Measurements from ENCODE around the gene NADK2. TPM values are rescaled to one million over a fixed set of nuclear protein-coding genes. Genes with fewer than 3 reads are reported as not detected.

NADK2 gene
- total RNA-seq, 1 donor from 2014 or later = 26.4 TPM

- no peak for DNase-seq (ENCODE audit: extremely low spot score, unreplicated experiment)
- Mint-ChIP-seq H3K4me3 (ENCODE audit: unreplicated experiment) (no peak overlapping the region), H3K27ac (ENCODE audit: unreplicated experiment) (no peak overlapping the region), H3K4me1 (ENCODE audit: unreplicated experiment) (peaks cover 5% of the 10 kb centered on the region), H3K36me3 (ENCODE audit: unreplicated experiment) (no peaks in the 10 kb centered on the region), H3K9me3 (ENCODE audit: unreplicated experiment) (no peaks in the 10 kb centered on the region), H3K27me3 (ENCODE audit: unreplicated experiment) (peaks cover 7% of the 10 kb centered on the region)
- TF ChIP-seq CTCF (IDR thresholded peaks at IDR 0.05) = no peak
Observed at GRCh38 chr5:36246036-36246800, 4.5 kb upstream of the NADK2 start.

GRCh38 chr5:36244076-36244475, 2.4 kb upstream of the NADK2 start:
- no peak for DNase-seq (ENCODE audit: extremely low spot score, unreplicated experiment)
- Mint-ChIP-seq H3K4me3 (ENCODE audit: unreplicated experiment) (peak overlapping the region; percentile 42), H3K9me3 (ENCODE audit: unreplicated experiment) (no peaks in the 10 kb centered on the region), H3K36me3 (ENCODE audit: unreplicated experiment) (no peaks in the 10 kb centered on the region), H3K4me1 (ENCODE audit: unreplicated experiment) (peaks cover 22% of the 10 kb centered on the region), H3K27ac (ENCODE audit: unreplicated experiment) (peak overlapping the region; percentile 12), H3K27me3 (ENCODE audit: unreplicated experiment) (peaks cover 7% of the 10 kb centered on the region)
- TF ChIP-seq CTCF (IDR thresholded peaks at IDR 0.05) = no peak

GRCh38 chr5:36243653-36244052, 1.9 kb upstream of the NADK2 start:
- peak overlapping the region; percentile 42 for H3K4me3 Mint-ChIP-seq (ENCODE audit: unreplicated experiment)
- peak overlapping the region; percentile 49 for H3K27ac Mint-ChIP-seq (ENCODE audit: unreplicated experiment)
- no peaks in the 10 kb centered on the region for H3K9me3 Mint-ChIP-seq (ENCODE audit: unreplicated experiment)
- peaks cover 25% of the 10 kb centered on the region for H3K4me1 Mint-ChIP-seq (ENCODE audit: unreplicated experiment)
- peaks cover 7% of the 10 kb centered on the region for H3K27me3 Mint-ChIP-seq (ENCODE audit: unreplicated experiment)
- no peak for DNase-seq (ENCODE audit: extremely low spot score, unreplicated experiment)
- TF ChIP-seq CTCF (IDR thresholded peaks at IDR 0.05) = no peak
- no peaks in the 10 kb centered on the region for H3K36me3 Mint-ChIP-seq (ENCODE audit: unreplicated experiment)

- DNase-seq (ENCODE audit: extremely low spot score, unreplicated experiment) = no peak
- Mint-ChIP-seq H3K27me3 (ENCODE audit: unreplicated experiment) (peaks cover 3% of the 10 kb centered on the region), H3K4me3 (ENCODE audit: unreplicated experiment) (peak overlapping the region; percentile 86), H3K9me3 (ENCODE audit: unreplicated experiment) (no peaks in the 10 kb centered on the region), H3K36me3 (ENCODE audit: unreplicated experiment) (no peaks in the 10 kb centered on the region), H3K27ac (ENCODE audit: unreplicated experiment) (peak overlapping the region; percentile 98), H3K4me1 (ENCODE audit: unreplicated experiment) (peaks cover 27% of the 10 kb centered on the region)
- TF ChIP-seq CTCF (IDR thresholded peaks at IDR 0.05) = no peak
Observed at GRCh38 chr5:36242534-36243485, 1.1 kb upstream of the NADK2 start.
